IPS DF 19.7 (cell line): Measurements from ENCODE around the gene PNN.
A peak's percentile ranks its signal among the peaks of the same experiment; 100 is the strongest.
"Not testable (repeated sequence)": the region's sequence is repeated elsewhere in the genome, so short reads cannot be mapped to it uniquely, and the experiment has no call there.

ENCODE experiments used
- DNase-seq: peaks from one replicate; pipeline ENCODE4 v3.0.0-alpha.2; 2013; ENCODE audit warnings: low read depth, low spot score

Gene PNN

DNA sequence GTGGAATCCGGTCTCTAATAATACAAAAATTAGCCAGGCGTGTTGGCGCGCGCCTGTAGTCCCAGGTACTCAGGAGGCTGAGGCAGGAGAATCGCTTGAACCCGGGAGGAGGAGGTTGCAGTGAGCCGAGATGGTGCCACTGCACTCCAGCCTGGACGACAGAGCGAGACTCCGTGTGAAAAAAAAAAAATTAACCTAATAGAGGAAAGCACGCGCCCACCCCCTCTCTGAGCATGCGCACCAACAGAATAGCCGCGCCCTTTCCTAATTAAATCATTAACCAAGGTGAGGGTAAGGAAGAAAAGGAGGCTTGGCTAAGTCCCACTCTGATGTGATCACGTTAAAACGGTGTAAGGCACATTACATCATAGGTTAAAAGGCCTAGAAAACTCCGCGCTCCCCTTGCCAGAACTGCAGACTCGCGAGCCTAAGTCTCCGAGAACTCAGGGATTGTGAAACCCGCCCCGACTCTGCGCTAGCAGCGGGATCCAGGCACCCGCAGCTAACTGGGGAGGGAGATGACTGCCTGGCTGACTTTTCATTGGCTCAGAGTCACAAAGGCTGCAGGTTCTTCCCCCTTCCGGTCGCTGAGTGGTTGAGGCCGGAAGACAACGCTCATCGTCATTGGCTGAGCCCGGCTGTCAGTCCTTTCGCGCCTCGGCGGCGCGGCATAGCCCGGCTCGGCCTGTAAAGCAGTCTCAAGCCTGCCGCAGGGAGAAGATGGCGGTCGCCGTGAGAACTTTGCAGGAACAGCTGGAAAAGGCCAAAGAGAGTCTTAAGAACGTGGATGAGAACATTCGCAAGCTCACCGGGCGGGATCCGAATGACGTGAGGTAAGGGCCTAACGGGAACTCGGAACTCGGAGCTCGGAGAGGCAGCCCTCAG, at the start of gene PNN:
TSS of gene PNN (plus strand) at position 695 of the 885 bp plus-strand sequence. CDS start at position 721, 26 bp downstream.
- peak; percentile 98 for DNase-seq

- DNase-seq, result not testable (repeated sequence)
Observed at GRCh38 chr14:39137835-39138234, 37.2 kb upstream of the PNN start.

- no peak for DNase-seq
Observed at GRCh38 chr14:39138440-39138839, 36.6 kb upstream of the PNN start.

GRCh38 chr14:39140170-39140569, 34.9 kb upstream of the PNN start:
- DNase-seq, result peak; percentile 20

DNA sequence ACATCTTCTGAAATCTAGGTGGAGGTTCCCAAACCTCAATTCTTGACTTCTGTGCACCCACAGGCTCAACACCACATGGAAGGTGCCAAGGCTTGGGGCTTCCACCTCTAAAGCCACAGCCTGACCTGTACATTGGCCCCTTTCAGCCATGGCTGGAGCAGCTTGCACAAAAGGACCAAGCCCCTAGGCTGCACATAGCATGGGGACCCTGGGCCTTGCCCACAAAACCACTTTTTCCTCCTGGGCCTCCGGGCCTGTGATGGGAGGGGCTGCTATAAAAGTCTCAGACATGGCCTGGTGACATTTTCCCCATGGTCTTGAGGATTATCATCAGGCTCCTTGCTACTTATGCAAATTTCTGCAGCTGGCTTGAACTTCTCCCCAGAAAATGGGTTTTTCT, 33.4 kb upstream of the PNN start:
- DNase-seq, result not testable (repeated sequence)

- DNase-seq, result not testable (repeated sequence)
Observed at GRCh38 chr14:39143226-39143625, 31.8 kb upstream of the PNN start.

DNA sequence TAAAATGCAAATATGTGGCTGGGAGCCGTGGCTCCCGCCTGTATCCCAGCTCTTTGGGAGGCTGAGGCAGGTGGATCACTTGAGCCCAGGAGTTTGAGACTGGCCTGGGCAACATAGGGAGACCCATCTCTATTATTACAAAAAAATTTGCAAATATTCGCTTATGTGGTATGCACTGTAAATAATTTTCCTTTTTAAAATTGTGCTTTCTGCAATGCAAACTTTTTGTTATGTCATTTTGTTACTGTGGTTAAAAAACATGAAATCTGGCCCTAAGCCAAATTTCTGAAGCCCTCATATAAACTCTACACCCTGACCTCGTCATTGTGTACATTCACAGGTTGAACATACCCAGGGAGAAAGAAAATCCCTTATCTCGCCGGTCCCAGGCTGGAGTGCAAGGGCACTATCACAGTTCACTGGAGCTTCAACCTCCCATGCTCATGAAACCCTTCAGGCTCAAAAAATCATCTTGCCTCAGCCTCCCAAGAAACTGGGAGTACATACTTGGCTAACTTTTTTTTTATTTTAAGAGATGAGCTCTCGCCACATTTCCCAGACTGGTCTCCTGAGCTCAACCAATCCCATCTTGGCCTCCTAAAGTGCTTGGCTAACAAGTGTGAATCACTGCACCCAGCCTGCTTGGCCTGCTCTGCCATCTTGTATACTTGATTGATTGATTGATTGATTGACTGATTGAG, 29.6 kb upstream of the PNN start:
- no peak for DNase-seq

GRCh38 chr14:39154594-39155189, 20.4 kb upstream of the PNN start:
- no peak for DNase-seq

GRCh38 chr14:39157491-39157890, 17.6 kb upstream of the PNN start:
- DNase-seq, result no peak

GRCh38 chr14:39158222-39158858, 16.7 kb upstream of the PNN start:
- DNase-seq, result no peak

- DNase-seq, result no peak
Observed at GRCh38 chr14:39160494-39160893, 14.6 kb upstream of the PNN start.

DNA sequence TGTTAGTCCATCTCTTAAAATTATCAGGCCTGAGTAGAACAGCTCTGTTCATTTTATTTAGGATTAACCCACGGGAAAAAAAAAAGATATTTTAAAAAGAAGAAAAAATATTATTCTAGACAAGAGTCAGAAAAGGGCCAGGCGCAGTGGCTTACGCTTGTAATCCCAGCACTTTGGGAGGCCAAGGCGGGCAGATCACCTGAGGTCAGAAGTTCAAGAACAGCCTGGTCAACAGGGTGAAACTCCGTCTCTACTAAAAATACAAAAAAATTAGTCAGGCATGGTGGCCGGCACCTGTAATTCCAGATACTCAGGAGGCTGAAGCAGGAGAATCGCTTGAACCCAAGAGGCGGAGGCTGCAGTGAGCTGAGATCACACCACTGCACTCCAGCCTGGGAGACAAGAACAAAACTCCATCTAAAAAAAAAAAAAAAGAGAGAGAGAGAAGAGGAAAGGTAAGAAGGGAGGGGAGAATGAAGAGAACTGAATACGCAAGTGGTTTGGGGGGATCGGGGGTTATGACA, 7.2 kb upstream of the PNN start:
- DNase-seq, result not testable (repeated sequence)

- no peak for DNase-seq
Observed at GRCh38 chr14:39168591-39168990, 6.5 kb upstream of the PNN start.

- DNase-seq, result no peak
Observed at GRCh38 chr14:39169541-39169900, 5.5 kb upstream of the PNN start.

GRCh38 chr14:39173198-39173597, 1.9 kb upstream of the PNN start:
- no peak for DNase-seq

GRCh38 chr14:39175445-39176262, 600 bp downstream of the PNN start:
- DNase-seq, result no peak

DNA sequence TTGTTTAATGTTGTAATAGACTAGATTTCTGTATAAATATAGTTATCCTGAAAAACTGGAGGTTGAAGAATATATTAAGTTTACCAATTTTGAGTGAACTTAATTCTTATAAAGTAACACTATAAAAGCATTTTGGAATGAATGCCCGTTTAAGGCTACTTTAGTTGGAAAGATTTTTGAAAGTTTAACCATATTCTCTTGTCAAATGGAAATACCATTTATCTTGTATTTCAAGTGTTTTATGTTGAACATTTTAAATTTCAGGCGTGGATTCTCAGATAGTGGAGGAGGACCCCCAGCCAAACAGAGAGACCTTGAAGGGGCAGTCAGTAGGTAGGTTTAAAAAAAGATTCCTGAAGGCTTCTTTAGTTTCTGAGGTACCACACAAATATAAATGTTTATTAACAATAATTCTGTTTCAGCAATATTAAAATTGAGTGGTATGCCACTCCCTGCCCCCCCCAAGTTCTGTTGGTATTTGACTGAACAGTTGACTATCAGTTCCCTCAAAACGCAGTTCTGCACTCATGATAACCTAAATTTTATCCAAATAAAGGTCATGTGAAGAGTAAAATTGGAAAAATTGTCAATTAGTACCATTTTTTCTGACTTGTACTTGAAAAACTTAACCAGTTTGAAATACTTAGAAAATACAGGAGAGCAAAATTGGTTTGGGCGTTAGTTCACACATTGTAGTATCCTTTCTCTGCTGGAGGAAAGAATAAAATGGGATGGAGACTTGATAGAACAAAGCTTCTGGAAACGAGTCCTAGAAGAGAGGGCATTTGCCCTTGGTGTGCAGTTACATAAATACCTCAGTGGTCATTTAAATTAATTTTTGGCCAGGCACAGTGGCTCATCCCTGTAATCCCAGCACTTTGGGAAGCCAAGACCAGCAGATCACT, 1.5 kb downstream of the PNN start:
- no peak for DNase-seq

GRCh38 chr14:39177168-39177545, 2.1 kb downstream of the PNN start:
- no peak for DNase-seq

GRCh38 chr14:39179042-39179441, 4.0 kb downstream of the PNN start:
- DNase-seq, result no peak

- DNase-seq, result no peak
Observed at GRCh38 chr14:39180553-39180952, 5.5 kb downstream of the PNN start.
